Adrenal gland (tissue), 12 donors: ENCODE measurements around the gene CLEC17A. TPM values are rescaled to one million over a fixed set of nuclear protein-coding genes. Genes with fewer than 3 reads are reported as not detected.
A peak's percentile ranks its signal among the peaks of the same experiment; 100 is the strongest.
"Not testable (repeated sequence)": the region's sequence is repeated elsewhere in the genome, so short reads cannot be mapped to it uniquely, and the experiment has no call there.

Experiments used
- DNase-seq, 7 donors: peaks; one replicate each; pipeline ENCODE4 v3.0.0-alpha.2; 2019 to 2020
- H3K27ac ChIP-seq, 5 donors: fragments of 200-600 bp; sonication (generic) in 4 of 5; 1 replicate in 3 of 5; 2 replicates in 2 of 5; pipeline versions ENCODE4 v1.5.1 to v1.8.0; 2016 to 2020; ENCODE audit warnings: mild to moderate bottlenecking in 1 of 5
- H3K27me3 ChIP-seq: fragments of 200-600 bp; 2 replicates; pipeline ENCODE4 v1.8.0; 2021
- H3K36me3 ChIP-seq, 2 donors: fragments of 200-600 bp; replicated peaks in 1 of 2; 1 replicate in 1 of 2; 2 replicates in 1 of 2; pipeline versions ENCODE4 v1.5.1 to v1.8.0; 2018 to 2022
- H3K4me1 ChIP-seq, 2 donors: fragments of 200-600 bp; replicated peaks in 1 of 2; 1 replicate in 1 of 2; 2 replicates in 1 of 2; pipeline versions ENCODE4 v1.5.1 to v1.8.0; 2018 to 2021
- H3K4me3 ChIP-seq, 4 donors: fragments of 200-600 bp; sonication (generic) in 3 of 4; one replicate each; pipeline ENCODE4 v1.5.1; 2016 to 2018
- H3K9me3 ChIP-seq, 3 donors: fragments of 200-600 bp; sonication (generic) in 1 of 3; replicated peaks in 1 of 3; 1 replicate in 2 of 3; 2 replicates in 1 of 3; pipeline versions ENCODE4 v1.5.1 to v1.8.0; 2016 to 2021
- CTCF ChIP-seq, 6 experiments: fragments of 450-650 bp in 4 of 6; fragments of 200-600 bp in 2 of 6; sonication (generic) in 1 of 6; IDR thresholded peaks; 1 replicate in 5 of 6; 2 replicates in 1 of 6; pipeline versions ENCODE4 v1.5.1 to v1.8.0; 2016 to 2021; ENCODE audit warnings: antibody characterized with exemption in 6 of 6, mild to moderate bottlenecking in 2 of 6, moderate library complexity in 1 of 6
- POLR2A ChIP-seq, 2 donors: fragments of 450-650 bp; IDR thresholded peaks; one replicate each; pipeline ENCODE4 v1.6.1; 2017; ENCODE audit warnings: antibody characterized with exemption in 2 of 2, mild to moderate bottlenecking in 2 of 2, moderate library complexity in 1 of 2
- WGBS, 4 donors: extraction: QIAGEN DNeasy Blood & Tissue Kit in 2 of 4; methylation state at CpG; one replicate each; pipeline versions ENCODE4 v1.1.5 to v1.1.7; 2013 to 2017; 5-methylcytosine and 5-hydroxymethylcytosine counted together
- intact Hi-C, 2 donors: fragments of 100-400 bp; cut with DNase I; formaldehyde crosslinking; loops; one replicate each; pipeline versions ENCODE4 v1.14.1 to v1.15.0; 2022 to 2023
- polyA plus RNA-seq, 3 donors: library from polyadenylated mRNA; stranded (reverse); fragments of 200-250 nt in 2 of 3; fragments of 350-450 nt in 1 of 3; fragmentation: Illumina TruSeq in 1 of 3; extraction: RNeasy Lipid Tissue Mini Kit (QIAGEN cat#74804) in 1 of 3; gene quantifications; one replicate each; pipeline ENCODE4 v1.2.3, GENCODE V29; 2013 to 2014
- total RNA-seq, 9 donors: library from RNA; depleted of rRNA in 4 of 9; stranded (reverse); fragments of >200 nt in 4 of 9; fragments of 120-200 nt in 1 of 9; fragmentation: NEBNext Ultra II Directional in 1 of 9; extraction: Animal tissue kit (Norgen Biotek cat#: 25700) in 1 of 9; gene quantifications; one replicate each; pipeline versions ENCODE4 v1.1.0 to v1.2.4, GENCODE V29; 2013 to 2023
- donor health status: healthy with polysubstance abuse.
- donor health status: Bipolar disorder and iron deficiency.
- donor health status: DM: yes; HTN: yes; CAD: no.
- donor health status: DM: no; HTN: no; CAD: no.
- donor health status: DM: no; HTN: no; CAD: no.
- donor health status: DM: yes; HTN: yes; CAD: no.

CLEC17A gene
- total and polyA plus RNA-seq, 12 donors = 0.03 to 0.16 TPM; not detected in 10

- no peak for TF ChIP-seq POLR2A (IDR thresholded peaks at IDR 0.05)
- TF ChIP-seq CTCF (IDR thresholded peaks at IDR 0.05) = no peak
Observed at GRCh38 chr19:14563989-14564651, 18.8 kb upstream of the CLEC17A start.

GRCh38 chr19:14564652-14565297, 18.1 kb upstream of the CLEC17A start:
- Histone ChIP-seq H3K4me1 (peaks cover 19 to 30% of the 10 kb centered on the region in 2 donors), H3K27ac (peak overlapping the region in 1 of 5 donors; percentile 16), H3K36me3 (peaks cover 0 to 17% of the 10 kb centered on the region in 2 donors)
- not testable (repeated sequence) for H3K4me3 ChIP-seq, H3K27me3 ChIP-seq, H3K9me3 ChIP-seq, DNase-seq
- WGBS, 4 donors = 74 to 82% (median 78%) methylated on average over 10 to 22 of the region's 22 CpGs
- intact Hi-C loops = loop anchor here in 1 of 2 donors (10.0 kb wide), 1 partner anchor 120 kb away; no protein-coding TSS in a partner anchor

More at GRCh38 chr19:14563989-14564651, 18.8 kb upstream of the CLEC17A start:
- Histone ChIP-seq H3K36me3 (peaks cover 0 to 17% of the 10 kb centered on the region in 2 donors), H3K4me3 (no peak overlapping the region), H3K9me3 (no peaks in the 10 kb centered on the region), H3K27ac (peak overlapping the region in 1 of 5 donors; percentile 16), H3K4me1 (peaks cover 20 to 30% of the 10 kb centered on the region in 2 donors), H3K27me3 (no peaks in the 10 kb centered on the region)
- 69 to 92% (median 76%) methylated on average over 16 to 33 of the region's 33 CpGs for WGBS, 4 donors
- peak in 2 of 7 donors; percentile 48 to 60 for DNase-seq
- intact Hi-C loops = loop anchor here in 1 of 2 donors (10.0 kb wide), 1 partner anchor 121 kb away; no protein-coding TSS in a partner anchor

GRCh38 chr19:14565298-14565679, 17.6 kb upstream of the CLEC17A start:
- intact Hi-C loops = loop anchor here in 1 of 2 donors (10.0 kb wide), 1 partner anchor 120 kb away; no protein-coding TSS in a partner anchor
- 87 to 100% (median 96%) methylated on average over 4 to 22 of the region's 22 CpGs for WGBS, 4 donors
- peaks cover 14 to 28% of the 10 kb centered on the region in 2 donors for H3K4me1 ChIP-seq

More at GRCh38 chr19:14565298-14565679, 17.6 kb upstream of the CLEC17A start:
- Histone ChIP-seq H3K27me3 (no peaks in the 10 kb centered on the region), H3K4me3 (no peak overlapping the region), H3K27ac (no peak overlapping the region), H3K36me3 (peaks cover 0 to 17% of the 10 kb centered on the region in 2 donors), H3K9me3 (no peaks in the 10 kb centered on the region)
- TF ChIP-seq POLR2A (IDR thresholded peaks at IDR 0.05) = no peak
- TF ChIP-seq CTCF (IDR thresholded peaks at IDR 0.05) = no peak
- DNase-seq = no peak
